Measurements from ENCODE around the gene NAB1. TPM values are rescaled to one million over a fixed set of nuclear protein-coding genes. Genes with fewer than 3 reads are reported as not detected.
A peak's percentile ranks its signal among the peaks of the same experiment; 100 is the strongest.

Gene NAB1
- total and polyA plus RNA-seq, 7 donors: 8.4 to 102 (median 53.7) TPM

DNA sequence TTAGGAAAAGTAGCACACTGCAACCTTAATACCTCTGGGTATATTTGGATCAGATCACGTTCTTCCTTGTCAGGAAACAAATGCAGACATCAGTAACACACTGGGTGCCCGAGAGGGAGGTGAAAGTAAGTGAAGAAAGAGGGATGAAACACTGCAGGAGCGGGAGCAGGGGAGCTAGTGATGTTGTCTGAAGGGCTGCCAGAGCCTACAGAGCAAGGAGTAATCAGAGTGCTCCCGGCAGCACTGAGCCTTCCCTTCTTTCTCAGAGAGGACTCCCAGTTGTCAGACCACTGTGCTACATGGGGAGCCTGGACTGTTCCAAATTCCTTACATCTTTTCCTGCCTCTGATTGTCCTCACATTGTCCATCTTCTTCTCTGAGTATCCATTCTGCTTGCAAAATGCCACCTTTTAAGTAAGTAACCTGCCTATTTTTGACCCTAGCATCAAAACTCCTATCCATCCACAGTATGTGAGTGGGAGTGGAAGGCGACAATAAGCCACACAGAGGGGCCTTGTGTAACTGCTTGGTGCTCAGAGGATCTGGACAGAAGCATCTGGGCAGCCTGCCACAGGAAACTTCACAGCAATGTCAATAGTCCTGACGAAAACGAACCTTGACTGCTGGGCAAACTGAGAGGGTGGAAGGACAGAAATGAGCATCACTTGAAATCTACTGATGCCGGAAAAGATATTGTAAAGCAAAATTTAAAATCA is 10.8 kb upstream of the NAB1 start:
- peak overlapping the region; percentile 64 to 81 (median 70) for H3K27ac ChIP-seq
- TF ChIP-seq, protein P1, sequence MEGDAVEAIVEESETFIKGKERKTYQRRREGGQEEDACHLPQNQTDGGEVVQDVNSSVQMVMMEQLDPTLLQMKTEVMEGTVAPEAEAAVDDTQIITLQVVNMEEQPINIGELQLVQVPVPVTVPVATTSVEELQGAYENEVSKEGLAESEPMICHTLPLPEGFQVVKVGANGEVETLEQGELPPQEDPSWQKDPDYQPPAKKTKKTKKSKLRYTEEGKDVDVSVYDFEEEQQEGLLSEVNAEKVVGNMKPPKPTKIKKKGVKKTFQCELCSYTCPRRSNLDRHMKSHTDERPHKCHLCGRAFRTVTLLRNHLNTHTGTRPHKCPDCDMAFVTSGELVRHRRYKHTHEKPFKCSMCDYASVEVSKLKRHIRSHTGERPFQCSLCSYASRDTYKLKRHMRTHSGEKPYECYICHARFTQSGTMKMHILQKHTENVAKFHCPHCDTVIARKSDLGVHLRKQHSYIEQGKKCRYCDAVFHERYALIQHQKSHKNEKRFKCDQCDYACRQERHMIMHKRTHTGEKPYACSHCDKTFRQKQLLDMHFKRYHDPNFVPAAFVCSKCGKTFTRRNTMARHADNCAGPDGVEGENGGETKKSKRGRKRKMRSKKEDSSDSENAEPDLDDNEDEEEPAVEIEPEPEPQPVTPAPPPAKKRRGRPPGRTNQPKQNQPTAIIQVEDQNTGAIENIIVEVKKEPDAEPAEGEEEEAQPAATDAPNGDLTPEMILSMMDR (IDR thresholded peaks at IDR 0.05): no peak
- no peak for TF ChIP-seq POLR2AphosphoS5 (IDR thresholded peaks at IDR 0.05)
- no peak for TF ChIP-seq POLR2A (IDR thresholded peaks at IDR 0.05)
- no peak for TF ChIP-seq EP300 (IDR thresholded peaks at IDR 0.05)
- DNase-seq: no peak

DNA sequence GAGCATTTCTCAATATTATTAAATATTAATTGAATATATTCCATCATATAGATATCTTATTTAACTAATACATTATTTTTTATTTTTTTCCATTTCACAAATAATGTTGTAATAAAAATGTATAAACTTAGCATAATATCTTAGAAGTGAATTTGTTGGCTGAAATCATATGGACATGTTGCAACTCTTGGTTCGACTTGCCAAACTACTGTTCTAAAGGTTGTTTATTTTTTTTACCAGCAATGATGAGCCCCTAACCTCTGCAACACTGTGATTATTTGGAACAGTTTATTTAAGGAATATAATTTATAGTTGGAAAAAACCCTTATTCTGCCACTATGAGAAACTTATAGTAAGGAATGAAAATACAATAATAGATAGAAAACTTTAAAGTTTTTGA is 8.8 kb upstream of the NAB1 start:
- H3K9me3 ChIP-seq: no peaks in the 10 kb centered on the region
- no peak for DNase-seq
- no peak overlapping the region for H3K27ac ChIP-seq
- peaks cover 0 to 35% (median 23%) of the 10 kb centered on the region in 4 donors for H3K4me1 ChIP-seq
- TF ChIP-seq POLR2AphosphoS5 (IDR thresholded peaks at IDR 0.05): no peak
- TF ChIP-seq, protein P1 (IDR thresholded peaks at IDR 0.05): no peak
- H3K27me3 ChIP-seq: no peaks in the 10 kb centered on the region
- no peaks in the 10 kb centered on the region for H3K36me3 ChIP-seq
- 86 to 89% methylated on average over 1 of the region's 1 CpG for WGBS, 2 donors
- intact Hi-C loops (cut with DNase I): loop anchor here (10.0 kb wide), 3 partner anchors 245 to 375 kb away; partner anchors contain the start of genes GLS, INPP1 and STAT1
- no peak overlapping the region for H3K4me3 ChIP-seq

More for the DNA sequence above, 10.8 kb upstream of the NAB1 start:
- intact Hi-C loops (cut with DNase I): no loop called here
- H3K4me1 ChIP-seq: peaks cover 0 to 35% (median 23%) of the 10 kb centered on the region in 4 donors
- no peaks in the 10 kb centered on the region for H3K36me3 ChIP-seq
- no peak overlapping the region for H3K4me3 ChIP-seq
- 55 to 79% methylated on average over 8 of the region's 8 CpGs for WGBS, 2 donors
- H3K9me3 ChIP-seq: no peaks in the 10 kb centered on the region
- H3K27me3 ChIP-seq: no peaks in the 10 kb centered on the region

GRCh38 chr2:190641469-190641868 is 7.4 kb upstream of the NAB1 start:
- Histone ChIP-seq H3K4me1 (peaks cover 0 to 39% (median 25%) of the 10 kb centered on the region in 4 donors), H3K27ac (peak overlapping the region in 2 of 4 donors; percentile 1 to 61), H3K27me3 (no peaks in the 10 kb centered on the region), H3K4me3 (no peak overlapping the region), H3K36me3 (no peaks in the 10 kb centered on the region), H3K9me3 (no peaks in the 10 kb centered on the region)
- DNase-seq: no peak
- WGBS, 2 donors: 81 to 96% methylated on average over 3 of the region's 3 CpGs
- intact Hi-C loops (cut with DNase I): loop anchor here (10.0 kb wide), 3 partner anchors 243 to 373 kb away; partner anchors contain the start of genes GLS, INPP1 and STAT1
- no peak for TF ChIP-seq EP300 (IDR thresholded peaks at IDR 0.05)
- TF ChIP-seq, protein P1 (IDR thresholded peaks at IDR 0.05): no peak
- no peak for TF ChIP-seq POLR2A (IDR thresholded peaks at IDR 0.05)
- no peak for TF ChIP-seq POLR2AphosphoS5 (IDR thresholded peaks at IDR 0.05)

GRCh38 chr2:190646780-190647522 is 1.9 kb upstream of the NAB1 start:
- Histone ChIP-seq H3K27ac (peak overlapping the region; percentile 93 to 96 (median 96)), H3K9me3 (no peaks in the 10 kb centered on the region), H3K36me3 (no peaks in the 10 kb centered on the region), H3K4me3 (peak overlapping the region in 2 of 4 donors; percentile 83 to 95), H3K4me1 (peaks cover 0 to 46% (median 26%) of the 10 kb centered on the region in 4 donors), H3K27me3 (no peaks in the 10 kb centered on the region)
- intact Hi-C loops (cut with DNase I): loop anchor here (5.0 to 10.0 kb wide), 8 partner anchors 70 to 1030 kb away; partner anchors contain the start of genes GLS, INPP1, MFSD6 and NABP1
- TF ChIP-seq POLR2A (IDR thresholded peaks at IDR 0.05): no peak
- no peak for TF ChIP-seq POLR2AphosphoS5 (IDR thresholded peaks at IDR 0.05)
- TF ChIP-seq, protein P1 (IDR thresholded peaks at IDR 0.05): no peak
- TF ChIP-seq EP300 (IDR thresholded peaks at IDR 0.05): no peak
- no peak for DNase-seq
- 67 to 69% methylated on average over 9 of the region's 9 CpGs for WGBS, 2 donors
